ENCODE results near the gene TIAM1. TPM values are rescaled to one million over a fixed set of nuclear protein-coding genes. Genes with fewer than 3 reads are reported as not detected.

The TIAM1 gene, protein sequence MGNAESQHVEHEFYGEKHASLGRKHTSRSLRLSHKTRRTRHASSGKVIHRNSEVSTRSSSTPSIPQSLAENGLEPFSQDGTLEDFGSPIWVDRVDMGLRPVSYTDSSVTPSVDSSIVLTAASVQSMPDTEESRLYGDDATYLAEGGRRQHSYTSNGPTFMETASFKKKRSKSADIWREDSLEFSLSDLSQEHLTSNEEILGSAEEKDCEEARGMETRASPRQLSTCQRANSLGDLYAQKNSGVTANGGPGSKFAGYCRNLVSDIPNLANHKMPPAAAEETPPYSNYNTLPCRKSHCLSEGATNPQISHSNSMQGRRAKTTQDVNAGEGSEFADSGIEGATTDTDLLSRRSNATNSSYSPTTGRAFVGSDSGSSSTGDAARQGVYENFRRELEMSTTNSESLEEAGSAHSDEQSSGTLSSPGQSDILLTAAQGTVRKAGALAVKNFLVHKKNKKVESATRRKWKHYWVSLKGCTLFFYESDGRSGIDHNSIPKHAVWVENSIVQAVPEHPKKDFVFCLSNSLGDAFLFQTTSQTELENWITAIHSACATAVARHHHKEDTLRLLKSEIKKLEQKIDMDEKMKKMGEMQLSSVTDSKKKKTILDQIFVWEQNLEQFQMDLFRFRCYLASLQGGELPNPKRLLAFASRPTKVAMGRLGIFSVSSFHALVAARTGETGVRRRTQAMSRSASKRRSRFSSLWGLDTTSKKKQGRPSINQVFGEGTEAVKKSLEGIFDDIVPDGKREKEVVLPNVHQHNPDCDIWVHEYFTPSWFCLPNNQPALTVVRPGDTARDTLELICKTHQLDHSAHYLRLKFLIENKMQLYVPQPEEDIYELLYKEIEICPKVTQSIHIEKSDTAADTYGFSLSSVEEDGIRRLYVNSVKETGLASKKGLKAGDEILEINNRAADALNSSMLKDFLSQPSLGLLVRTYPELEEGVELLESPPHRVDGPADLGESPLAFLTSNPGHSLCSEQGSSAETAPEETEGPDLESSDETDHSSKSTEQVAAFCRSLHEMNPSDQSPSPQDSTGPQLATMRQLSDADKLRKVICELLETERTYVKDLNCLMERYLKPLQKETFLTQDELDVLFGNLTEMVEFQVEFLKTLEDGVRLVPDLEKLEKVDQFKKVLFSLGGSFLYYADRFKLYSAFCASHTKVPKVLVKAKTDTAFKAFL (N-terminal part only)
- 10 to 100 TPM; 23.4 to 63.4 TPM for total RNA-seq

GRCh38 chr21:31343680-31344480, at the start of gene TIAM1:
Gene TIAM1 (minus strand): TSS chr21:31344261. CDS start chr21:31266972, 77,289 bp downstream.
- peak within 1 kb of the TSS; percentile 91 for H3K27ac Mint-ChIP-seq
- H3K4me1 Mint-ChIP-seq = peaks cover 38% of the 10 kb centered on the region
- H3K36me3 Mint-ChIP-seq (ENCODE audit: low read depth) = peaks cover 14% of the 10 kb centered on the region
- no peaks in the 10 kb centered on the region for H3K9me3 Mint-ChIP-seq
- H3K27me3 Mint-ChIP-seq = no peaks in the 10 kb centered on the region
- peak within 1 kb of the TSS; percentile 94 for H3K4me3 Mint-ChIP-seq
- peak; percentile 57 for ATAC-seq (replicated peaks)

DNA sequence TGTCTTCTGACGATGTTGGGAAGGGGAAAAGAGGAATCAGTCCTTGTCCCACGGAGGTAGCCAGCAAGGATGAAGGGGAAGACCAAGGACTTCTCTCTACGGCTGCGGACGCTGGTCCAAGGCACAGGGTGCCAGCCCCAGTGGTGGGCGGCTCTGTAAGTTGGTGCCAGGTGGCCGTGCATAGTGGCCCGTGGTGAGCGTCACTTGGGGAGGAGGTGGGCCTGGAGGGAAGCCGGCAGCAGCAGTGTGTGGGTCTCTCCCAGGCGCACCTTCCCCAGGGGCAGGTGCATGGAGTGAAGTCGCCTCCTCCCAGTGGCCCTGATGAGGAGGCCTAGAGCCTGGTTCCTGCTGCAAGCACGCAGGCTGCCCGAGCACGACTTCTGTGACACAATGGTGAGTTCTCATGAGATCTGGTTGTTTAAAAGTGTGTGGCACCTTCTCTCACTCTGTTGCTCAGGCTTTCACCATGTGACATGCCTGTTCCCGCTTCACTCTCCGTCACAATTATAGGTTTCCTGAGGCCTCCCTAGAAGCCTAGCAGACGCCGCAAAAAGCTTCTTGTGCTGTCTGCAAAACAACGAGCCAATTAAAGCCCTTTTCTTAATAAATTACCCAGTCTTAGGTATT, 43.6 kb upstream of the TIAM1 start:
- Mint-ChIP-seq H3K4me3 (no peak overlapping the region), H3K9me3 (no peaks in the 10 kb centered on the region), H3K27ac (no peak overlapping the region), H3K4me1 (no peaks in the 10 kb centered on the region), H3K27me3 (no peaks in the 10 kb centered on the region), H3K36me3 (ENCODE audit: low read depth) (no peaks in the 10 kb centered on the region)
- ATAC-seq (replicated peaks) = no peak

- Mint-ChIP-seq H3K4me1 (peaks cover 6% of the 10 kb centered on the region), H3K4me3 (no peak overlapping the region), H3K27ac (no peak overlapping the region), H3K27me3 (no peaks in the 10 kb centered on the region), H3K36me3 (ENCODE audit: low read depth) (no peaks in the 10 kb centered on the region), H3K9me3 (peaks cover 3% of the 10 kb centered on the region)
- ATAC-seq (replicated peaks) = no peak
Observed at GRCh38 chr21:31386006-31386405, 41.9 kb upstream of the TIAM1 start.

GRCh38 chr21:31383770-31384169, 39.7 kb upstream of the TIAM1 start:
- H3K9me3 Mint-ChIP-seq = peaks cover 3% of the 10 kb centered on the region
- ATAC-seq (replicated peaks) = no peak
- H3K4me3 Mint-ChIP-seq = no peak overlapping the region
- H3K27ac Mint-ChIP-seq = no peak overlapping the region
- H3K4me1 Mint-ChIP-seq = peaks cover 6% of the 10 kb centered on the region
- no peaks in the 10 kb centered on the region for H3K36me3 Mint-ChIP-seq (ENCODE audit: low read depth)
- no peaks in the 10 kb centered on the region for H3K27me3 Mint-ChIP-seq

- no peaks in the 10 kb centered on the region for H3K36me3 Mint-ChIP-seq (ENCODE audit: low read depth)
- H3K9me3 Mint-ChIP-seq = peaks cover 3% of the 10 kb centered on the region
- no peaks in the 10 kb centered on the region for H3K27me3 Mint-ChIP-seq
- no peak overlapping the region for H3K27ac Mint-ChIP-seq
- ATAC-seq (replicated peaks) = no peak
- H3K4me3 Mint-ChIP-seq = no peak overlapping the region
- peaks cover 6% of the 10 kb centered on the region for H3K4me1 Mint-ChIP-seq
Observed at GRCh38 chr21:31382060-31382459, 38.0 kb upstream of the TIAM1 start.

GRCh38 chr21:31376301-31376700, 32.2 kb upstream of the TIAM1 start:
- H3K27ac Mint-ChIP-seq = no peak overlapping the region
- no peaks in the 10 kb centered on the region for H3K9me3 Mint-ChIP-seq
- no peaks in the 10 kb centered on the region for H3K27me3 Mint-ChIP-seq
- H3K4me3 Mint-ChIP-seq = no peak overlapping the region
- H3K36me3 Mint-ChIP-seq (ENCODE audit: low read depth) = no peaks in the 10 kb centered on the region
- H3K4me1 Mint-ChIP-seq = no peaks in the 10 kb centered on the region
- no peak for ATAC-seq (replicated peaks)

GRCh38 chr21:31374395-31374794, 30.3 kb upstream of the TIAM1 start:
- Mint-ChIP-seq H3K36me3 (ENCODE audit: low read depth) (no peaks in the 10 kb centered on the region), H3K27ac (no peak overlapping the region), H3K9me3 (no peaks in the 10 kb centered on the region), H3K4me1 (no peaks in the 10 kb centered on the region), H3K4me3 (no peak overlapping the region), H3K27me3 (no peaks in the 10 kb centered on the region)
- ATAC-seq (replicated peaks) = no peak

DNA sequence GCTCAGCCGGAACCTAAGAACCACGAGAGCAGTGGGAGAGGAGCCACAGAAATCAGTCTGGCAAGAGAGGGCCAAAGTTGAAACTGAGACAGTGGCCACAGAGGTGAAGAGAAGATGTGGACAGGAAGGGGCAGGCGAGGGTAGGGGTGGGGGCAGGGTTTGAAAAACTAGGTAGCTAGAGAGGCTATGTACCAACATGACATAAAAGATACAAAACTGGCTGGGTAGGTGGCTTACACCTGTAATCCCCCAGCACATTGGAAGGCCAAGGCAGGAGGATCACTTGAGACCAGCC, 28.4 kb upstream of the TIAM1 start:
- Mint-ChIP-seq H3K9me3 (no peaks in the 10 kb centered on the region), H3K27ac (no peak overlapping the region), H3K27me3 (no peaks in the 10 kb centered on the region), H3K36me3 (ENCODE audit: low read depth) (no peaks in the 10 kb centered on the region), H3K4me3 (no peak overlapping the region), H3K4me1 (no peaks in the 10 kb centered on the region)
- no peak for ATAC-seq (replicated peaks)

GRCh38 chr21:31371715-31372470, 27.8 kb upstream of the TIAM1 start:
- H3K9me3 Mint-ChIP-seq = no peaks in the 10 kb centered on the region
- ATAC-seq (replicated peaks) = no peak
- no peaks in the 10 kb centered on the region for H3K27me3 Mint-ChIP-seq
- no peak overlapping the region for H3K27ac Mint-ChIP-seq
- no peak overlapping the region for H3K4me3 Mint-ChIP-seq
- no peaks in the 10 kb centered on the region for H3K4me1 Mint-ChIP-seq
- H3K36me3 Mint-ChIP-seq (ENCODE audit: low read depth) = no peaks in the 10 kb centered on the region

DNA sequence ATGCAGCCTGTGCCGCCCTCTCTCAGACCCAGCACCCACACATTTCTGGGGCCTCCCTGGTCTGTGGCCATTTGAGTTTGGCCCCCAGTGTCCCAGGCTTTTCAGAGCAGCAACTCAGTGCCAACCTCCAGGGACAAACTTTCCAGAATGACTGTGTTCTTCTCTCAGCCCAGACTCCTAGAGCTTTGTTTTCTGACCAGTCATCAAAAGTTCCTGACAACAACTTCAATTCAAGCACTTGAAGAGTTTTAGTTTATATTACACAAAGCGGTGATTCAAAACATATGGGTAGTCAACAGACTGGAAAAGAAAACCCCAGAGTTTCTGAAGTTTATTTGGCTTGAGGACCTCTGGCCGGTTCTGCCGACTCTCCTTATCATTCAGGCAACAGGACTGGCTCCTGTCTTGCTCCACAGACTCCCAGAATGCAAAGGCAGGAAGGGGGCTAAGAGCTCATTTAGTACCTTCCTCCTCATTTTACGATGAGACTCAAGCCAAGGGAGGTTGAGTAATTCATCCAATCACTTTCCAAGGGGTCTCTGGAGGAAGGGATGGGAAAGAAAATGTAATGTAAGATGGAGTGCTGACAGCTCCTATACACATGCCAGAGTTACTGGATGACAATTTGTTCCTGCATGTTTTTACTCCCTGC, 27.0 kb upstream of the TIAM1 start:
- no peak for ATAC-seq (replicated peaks)
- H3K4me3 Mint-ChIP-seq = no peak overlapping the region
- H3K27me3 Mint-ChIP-seq = no peaks in the 10 kb centered on the region
- no peaks in the 10 kb centered on the region for H3K4me1 Mint-ChIP-seq
- no peaks in the 10 kb centered on the region for H3K36me3 Mint-ChIP-seq (ENCODE audit: low read depth)
- no peak overlapping the region for H3K27ac Mint-ChIP-seq
- H3K9me3 Mint-ChIP-seq = no peaks in the 10 kb centered on the region

- no peak overlapping the region for H3K4me3 Mint-ChIP-seq
- no peaks in the 10 kb centered on the region for H3K27me3 Mint-ChIP-seq
- H3K4me1 Mint-ChIP-seq = no peaks in the 10 kb centered on the region
- no peak overlapping the region for H3K27ac Mint-ChIP-seq
- H3K9me3 Mint-ChIP-seq = no peaks in the 10 kb centered on the region
- ATAC-seq (replicated peaks) = peak; percentile 64
- H3K36me3 Mint-ChIP-seq (ENCODE audit: low read depth) = no peaks in the 10 kb centered on the region
Observed at GRCh38 chr21:31370281-31370892, 26.3 kb upstream of the TIAM1 start.

DNA sequence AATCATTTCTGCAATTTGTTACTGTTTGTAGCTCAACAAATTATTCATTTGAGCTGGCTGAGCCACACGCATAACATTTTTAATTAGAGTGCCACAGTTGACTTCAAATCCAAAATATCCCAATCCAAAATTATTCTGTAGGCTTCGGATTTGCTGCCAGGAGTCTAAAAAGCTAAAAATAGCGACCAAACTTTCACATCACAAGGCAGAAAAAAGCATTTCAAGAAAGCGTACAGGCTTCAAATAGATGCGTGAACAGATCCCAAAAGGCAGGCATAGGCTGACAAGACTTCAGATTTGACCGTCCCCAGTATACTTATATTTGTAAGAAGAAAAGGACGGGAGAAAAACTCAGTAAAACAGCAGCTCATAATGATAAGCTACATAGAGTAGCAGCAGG, 24.3 kb upstream of the TIAM1 start:
- H3K4me1 Mint-ChIP-seq = peaks cover 11% of the 10 kb centered on the region
- H3K9me3 Mint-ChIP-seq = no peaks in the 10 kb centered on the region
- ATAC-seq (replicated peaks) = no peak
- H3K36me3 Mint-ChIP-seq (ENCODE audit: low read depth) = no peaks in the 10 kb centered on the region
- no peak overlapping the region for H3K4me3 Mint-ChIP-seq
- H3K27me3 Mint-ChIP-seq = no peaks in the 10 kb centered on the region
- no peak overlapping the region for H3K27ac Mint-ChIP-seq
